A172 (cell line): ENCODE measurements around the gene ARL14. TPM values are rescaled to one million over a fixed set of nuclear protein-coding genes. Genes with fewer than 3 reads are reported as not detected.

Experiments
- DNase-seq: peaks from one replicate; pipeline ENCODE4 v3.0.0-alpha.2; 2015; ENCODE audit warnings: low spot score
- total RNA-seq: library from RNA; depleted of rRNA; stranded (reverse); fragments of >200 nt; shearing (Covaris generic); gene quantifications from 2 replicates; pipeline ENCODE4 v1.2.3, GENCODE V29; 2014; rRNA removed

ARL14 gene
- total RNA-seq, 1 experiment from 2014 or later: 0.21 TPM

DNA sequence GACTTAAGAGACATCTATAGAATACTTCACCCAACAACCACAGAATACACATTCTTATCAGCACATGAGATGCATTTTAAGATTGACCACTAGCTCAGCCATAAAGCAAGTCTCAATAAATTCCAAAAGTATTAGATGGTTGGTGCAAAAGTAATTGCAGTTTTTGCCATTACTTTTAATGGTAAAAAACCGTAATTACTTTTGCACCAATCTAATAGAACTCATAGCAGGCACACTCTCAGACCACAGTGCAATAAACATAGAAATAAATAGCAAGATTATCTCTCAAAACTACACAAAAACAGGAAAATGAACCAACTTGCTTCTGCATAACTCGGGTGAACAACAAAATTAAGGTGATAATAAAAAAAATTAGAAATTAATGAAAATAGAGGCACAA, 45.4 kb downstream of the ARL14 start:
- no peak for DNase-seq

- DNase-seq: no peak
Measured at GRCh38 chr3:160725338-160725737, 48.4 kb downstream of the ARL14 start.

Other genes starting within 250 kb of the ARL14 start
- 77.4 and 79.6 TPM in 2 replicates for gene TRIM59, start 227.4 kb upstream of the ARL14 start, total RNA-seq
- 30.7 and 40.6 TPM in 2 replicates for gene KPNA4, start 111.6 kb upstream of the ARL14 start, total RNA-seq
- gene PPM1L, start 79.1 kb downstream of the ARL14 start, total RNA-seq: 0.41 and 1.4 TPM in 2 replicates